ENCODE measurements around the gene MSTO1. TPM values are rescaled to one million over a fixed set of nuclear protein-coding genes. Genes with fewer than 3 reads are reported as not detected.

MSTO1 gene
- total and polyA plus RNA-seq, 10 of the 15 experiments (the other 5 are each of a cell fraction or from before 2014, with no cell fraction given): 16.1 to 87.9 (median 46.6) TPM

GRCh38 chr1:155636397-155637153 is 26.6 kb downstream of the MSTO1 start (continued):
- no peak for TF ChIP-seq ZBTB11 (CRISPR knock-in tag; IDR thresholded peaks at IDR 0.05)
- no peak for TF ChIP-seq PAX5 (IDR thresholded peaks at IDR 0.05; ENCODE audit: borderline replicate concordance, low read depth, low read length)

GRCh38 chr1:155640367-155640766 is 30.3 kb downstream of the MSTO1 start:
- Histone ChIP-seq H3K79me2 (ENCODE audit: control insufficient read depth, insufficient read depth, low read length) (no peaks in the 10 kb centered on the region), H2AFZ (ENCODE audit: control insufficient read depth, low read depth, low read length) (no peak overlapping the region), H3K36me3 (ENCODE audit: control insufficient read depth in 2 of 2, insufficient read depth in 2 of 2, low read length in 1 of 2) (no peaks in the 10 kb centered on the region), H3K4me1 (ENCODE audit: control insufficient read depth, insufficient read depth, low read length) (no peaks in the 10 kb centered on the region; the same call in 1 of the 2 replicates), H3K4me3 (no peak overlapping the region), H4K20me1 (ENCODE audit: control insufficient read depth, insufficient read depth) (no peaks in the 10 kb centered on the region), H3K27me3 (replicated peaks in 1 of 2; ENCODE audit: control insufficient read depth in 2 of 2, insufficient read depth in 2 of 2, low read length in 1 of 2) (no peaks in the 10 kb centered on the region), H3K9ac (ENCODE audit: control insufficient read depth, insufficient read depth, low read length) (no peak overlapping the region), H3K9me3 (replicated peaks; ENCODE audit: control insufficient read depth, insufficient read depth, low read length) (peaks cover 6% of the 10 kb centered on the region; the same call in 2 of the 3 replicates), H3K27ac (ENCODE audit: control insufficient read depth, insufficient read depth) (no peak overlapping the region), H3K4me2 (ENCODE audit: control insufficient read depth, insufficient read depth) (no peak overlapping the region)
- DNase-seq (ENCODE audit: low read depth, low spot score) (no peak), FAIRE-seq (no peak), ATAC-seq (no peak)
- ChIA-PET RAD21 (ENCODE audit: unreplicated experiment) (no interaction called here), SMC1A (ENCODE audit: uncharacterized antibody, unreplicated experiment) (interaction anchor here (0.8 kb wide), 1 partner anchor 12 kb away, joined by 3 read pairs; no protein-coding TSS in a partner anchor), POLR2A (no interaction called here), CTCF (no interaction called here)
- TF ChIP-seq EGR1 (IDR thresholded peaks at IDR 0.05; ENCODE audit: borderline replicate concordance in 1 of 2, low read depth in 2 of 2, low read length in 2 of 2) (no peak), RAD21 (IDR thresholded peaks at IDR 0.05; ENCODE audit: insufficient read depth, low read depth, low read length) (no peak), RELA (IDR thresholded peaks at IDR 0.05; ENCODE audit: borderline replicate concordance, partially characterized antibody) (no peak), IRF5 (IDR thresholded peaks at IDR 0.05; ENCODE audit: borderline replicate concordance) (no peak), BACH1 (IDR thresholded peaks at IDR 0.05; ENCODE audit: borderline replicate concordance) (no peak), FOXM1 (IDR thresholded peaks at IDR 0.05; ENCODE audit: low read depth, low read length) (no peak), E2F8 (IDR thresholded peaks at IDR 0.05; ENCODE audit: low read depth, partially characterized antibody) (no peak), NRF1 (conservative IDR thresholded peaks at IDR 0.05; ENCODE audit: low read depth, low read length) (no peak)
- in situ Hi-C loops (cut with MboI): no loop called here
- no TSS peak for BruUV-seq (replicated peaks)
- intact Hi-C loops (cut with micrococcal nuclease; ENCODE audit: unreplicated experiment): no loop called here

Data from GM12878 (cell line).